Measurements from ENCODE around the gene HTR7.

HTR7 gene

GRCh38 chr10:90723416-90724068 is 134.3 kb downstream of the HTR7 start:
- DNase-seq (ENCODE audit: low read depth, low spot score) = no peak
- Histone ChIP-seq H3K4me3 (no peak overlapping the region), H3K27ac (no peak overlapping the region), H3K36me3 (ENCODE audit: insufficient read depth, low read length) (no peaks in the 10 kb centered on the region), H3K9ac (ENCODE audit: insufficient read length) (no peak overlapping the region), H3K9me3 (ENCODE audit: low read depth, low read length) (no peaks in the 10 kb centered on the region)
- TF ChIP-seq FOXP2 (optimal IDR thresholded peaks at IDR 0.05; ENCODE audit: control extremely low read depth, extremely low read length, insufficient read depth) (no peak), POLR2AphosphoS5 (IDR thresholded peaks at IDR 0.05; ENCODE audit: borderline replicate concordance, low read depth, low read length) (no peak), EZH2 (IDR thresholded peaks at IDR 0.05) (no peak)

GRCh38 chr10:90722832-90723231 is 135.0 kb downstream of the HTR7 start:
- Histone ChIP-seq H3K9me3 (ENCODE audit: low read depth, low read length) (no peaks in the 10 kb centered on the region), H3K36me3 (ENCODE audit: insufficient read depth, low read length) (no peaks in the 10 kb centered on the region), H3K4me3 (no peak overlapping the region), H3K27ac (no peak overlapping the region), H3K9ac (ENCODE audit: insufficient read length) (no peak overlapping the region)
- no peak for DNase-seq (ENCODE audit: low read depth, low spot score)
- no peak for TF ChIP-seq POLR2AphosphoS5 (IDR thresholded peaks at IDR 0.05; ENCODE audit: borderline replicate concordance, low read depth, low read length)
- no peak for TF ChIP-seq FOXP2 (optimal IDR thresholded peaks at IDR 0.05; ENCODE audit: control extremely low read depth, extremely low read length, insufficient read depth)
- TF ChIP-seq EZH2 (IDR thresholded peaks at IDR 0.05) = no peak

DNA sequence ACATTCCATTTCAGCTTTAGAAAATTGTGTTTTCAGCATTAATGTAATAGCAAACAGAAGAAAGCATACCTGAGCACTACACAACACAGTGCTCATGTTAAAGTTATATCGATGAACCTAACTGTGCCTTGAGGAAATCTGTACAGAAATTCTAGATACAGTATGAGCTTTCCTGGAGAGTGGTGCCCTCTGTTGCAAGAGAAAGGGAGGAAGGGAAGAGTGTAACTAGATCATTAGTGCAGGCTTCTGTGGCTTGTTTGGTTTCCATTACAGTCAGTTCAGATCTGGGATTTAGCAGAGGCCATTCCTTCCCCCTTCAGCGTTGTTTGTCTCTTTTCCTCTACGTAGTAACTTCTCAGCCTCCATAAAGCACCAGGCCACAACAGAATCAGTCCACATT is 139.7 kb downstream of the HTR7 start:
- H3K9ac ChIP-seq (ENCODE audit: insufficient read length) = no peak overlapping the region
- no peak overlapping the region for H3K4me3 ChIP-seq
- no peak for TF ChIP-seq EZH2 (IDR thresholded peaks at IDR 0.05)
- DNase-seq (ENCODE audit: low read depth, low spot score) = no peak
- no peaks in the 10 kb centered on the region for H3K36me3 ChIP-seq (ENCODE audit: insufficient read depth, low read length)
- no peak overlapping the region for H3K27ac ChIP-seq
- no peaks in the 10 kb centered on the region for H3K9me3 ChIP-seq (ENCODE audit: low read depth, low read length)

- no peak for DNase-seq (ENCODE audit: low read depth, low spot score)
- no peaks in the 10 kb centered on the region for H3K9me3 ChIP-seq (ENCODE audit: low read depth, low read length)
- TF ChIP-seq EZH2 (IDR thresholded peaks at IDR 0.05) (no peak), POLR2AphosphoS5 (IDR thresholded peaks at IDR 0.05; ENCODE audit: borderline replicate concordance, low read depth, low read length) (no peak), FOXP2 (optimal IDR thresholded peaks at IDR 0.05; ENCODE audit: control extremely low read depth, extremely low read length, insufficient read depth) (no peak)
- no peaks in the 10 kb centered on the region for H3K36me3 ChIP-seq (ENCODE audit: insufficient read depth, low read length)
- no peak overlapping the region for H3K9ac ChIP-seq (ENCODE audit: insufficient read length)
- H3K27ac ChIP-seq = no peak overlapping the region
- H3K4me3 ChIP-seq = no peak overlapping the region
Observed at GRCh38 chr10:90712529-90712928, 145.3 kb downstream of the HTR7 start.

DNA sequence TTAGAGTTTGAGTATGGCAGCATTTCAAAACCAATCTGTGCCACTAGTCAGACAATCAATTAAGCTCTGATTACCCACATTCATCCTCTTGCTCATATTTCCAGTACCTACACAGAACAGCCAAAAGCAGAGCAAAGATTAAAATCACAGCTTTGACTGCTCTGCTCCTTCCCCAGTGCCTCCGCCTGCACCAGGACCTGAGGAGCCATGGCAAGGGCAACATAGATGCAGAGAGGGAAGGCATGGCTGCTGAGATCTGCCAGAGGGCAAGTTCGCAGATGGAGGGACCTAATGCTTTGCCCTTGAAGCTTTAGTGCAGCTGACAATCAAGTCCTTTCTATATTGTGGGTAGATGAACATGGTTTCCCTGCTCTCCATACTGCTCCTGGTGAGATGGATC is 148.1 kb downstream of the HTR7 start:
- Histone ChIP-seq H3K27ac (no peak overlapping the region), H3K9ac (ENCODE audit: insufficient read length) (no peak overlapping the region), H3K4me3 (no peak overlapping the region), H3K36me3 (ENCODE audit: insufficient read depth, low read length) (no peaks in the 10 kb centered on the region), H3K9me3 (ENCODE audit: low read depth, low read length) (no peaks in the 10 kb centered on the region)
- no peak for DNase-seq (ENCODE audit: low read depth, low spot score)
- TF ChIP-seq POLR2AphosphoS5 (IDR thresholded peaks at IDR 0.05; ENCODE audit: borderline replicate concordance, low read depth, low read length) = no peak
- TF ChIP-seq FOXP2 (optimal IDR thresholded peaks at IDR 0.05; ENCODE audit: control extremely low read depth, extremely low read length, insufficient read depth) = no peak
- no peak for TF ChIP-seq EZH2 (IDR thresholded peaks at IDR 0.05)

- no peak for TF ChIP-seq POLR2AphosphoS5 (IDR thresholded peaks at IDR 0.05; ENCODE audit: borderline replicate concordance, low read depth, low read length)
- TF ChIP-seq EZH2 (IDR thresholded peaks at IDR 0.05) = no peak
- TF ChIP-seq FOXP2 (optimal IDR thresholded peaks at IDR 0.05; ENCODE audit: control extremely low read depth, extremely low read length, insufficient read depth) = no peak
- Histone ChIP-seq H3K9me3 (ENCODE audit: low read depth, low read length) (no peaks in the 10 kb centered on the region), H3K27ac (no peak overlapping the region), H3K4me3 (no peak overlapping the region), H3K9ac (ENCODE audit: insufficient read length) (no peak overlapping the region), H3K36me3 (ENCODE audit: insufficient read depth, low read length) (no peaks in the 10 kb centered on the region)
- no peak for DNase-seq (ENCODE audit: low read depth, low spot score)
Observed at GRCh38 chr10:90707657-90708056, 150.2 kb downstream of the HTR7 start.

- Histone ChIP-seq H3K36me3 (ENCODE audit: insufficient read depth, low read length) (no peaks in the 10 kb centered on the region), H3K9me3 (ENCODE audit: low read depth, low read length) (no peaks in the 10 kb centered on the region), H3K4me3 (no peak overlapping the region), H3K27ac (no peak overlapping the region), H3K9ac (ENCODE audit: insufficient read length) (no peak overlapping the region)
- no peak for TF ChIP-seq EZH2 (IDR thresholded peaks at IDR 0.05)
- no peak for TF ChIP-seq FOXP2 (optimal IDR thresholded peaks at IDR 0.05; ENCODE audit: control extremely low read depth, extremely low read length, insufficient read depth)
- no peak for TF ChIP-seq POLR2AphosphoS5 (IDR thresholded peaks at IDR 0.05; ENCODE audit: borderline replicate concordance, low read depth, low read length)
- DNase-seq (ENCODE audit: low read depth, low spot score) = no peak
Observed at GRCh38 chr10:90701428-90701827, 156.4 kb downstream of the HTR7 start.

DNA sequence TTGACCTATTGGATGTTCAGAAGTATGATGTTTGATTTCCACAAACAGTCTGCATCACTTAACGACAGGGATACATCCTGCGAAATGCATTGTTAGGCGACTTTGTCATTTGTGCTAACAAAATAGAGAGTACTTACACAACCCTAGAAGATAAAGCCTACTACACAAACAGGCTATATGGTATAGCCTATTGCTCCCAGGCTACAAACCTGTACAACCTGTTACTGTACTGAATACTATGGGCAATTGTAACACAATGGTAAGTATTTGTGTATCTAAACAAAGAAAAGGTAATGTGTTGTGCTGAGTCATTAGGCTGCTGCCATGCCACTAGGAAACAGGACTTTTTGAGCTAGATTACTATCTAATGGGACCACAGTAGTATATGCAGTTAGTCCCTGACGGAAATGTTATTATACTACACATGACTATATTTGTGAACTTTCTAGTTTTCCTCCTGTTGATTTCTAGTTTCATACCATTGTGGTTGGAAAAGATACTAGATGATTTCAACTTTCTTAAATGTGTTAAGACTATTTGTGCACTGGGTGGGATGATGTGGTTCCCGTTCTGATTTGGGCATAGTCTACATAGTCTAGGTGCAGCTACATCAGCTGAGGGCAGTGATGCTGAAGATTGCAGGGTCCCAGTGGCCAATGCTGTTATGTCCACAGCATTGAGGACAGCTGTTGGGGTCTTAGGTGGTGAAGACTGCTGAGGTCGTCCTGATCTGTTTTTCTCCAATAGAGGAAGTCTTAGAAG is 161.7 kb downstream of the HTR7 start:
- Histone ChIP-seq H3K27ac (no peak overlapping the region), H3K9ac (ENCODE audit: insufficient read length) (no peak overlapping the region), H3K9me3 (ENCODE audit: low read depth, low read length) (no peaks in the 10 kb centered on the region), H3K4me3 (no peak overlapping the region), H3K36me3 (ENCODE audit: insufficient read depth, low read length) (no peaks in the 10 kb centered on the region)
- TF ChIP-seq FOXP2 (optimal IDR thresholded peaks at IDR 0.05; ENCODE audit: control extremely low read depth, extremely low read length, insufficient read depth) = no peak
- TF ChIP-seq POLR2AphosphoS5 (IDR thresholded peaks at IDR 0.05; ENCODE audit: borderline replicate concordance, low read depth, low read length) = no peak
- TF ChIP-seq EZH2 (IDR thresholded peaks at IDR 0.05) = no peak
- no peak for DNase-seq (ENCODE audit: low read depth, low spot score)

Data from SK-N-MC (cell line).